SU-DHL-6 (cell line): Measurements from ENCODE around the gene PTPRN2.

Source experiments
- EZH2phosphoT487 ChIP-seq: fragments of 200-600 bp; sonication (generic), shearing (Covaris generic); conservative IDR thresholded peaks from 2 replicates; pipeline ENCODE4 v1.6.1; 2018; ENCODE audit warnings: mild to moderate bottlenecking, antibody characterized with exemption, low read length, moderate library complexity, mixed read lengths
- TF ChIP-seq, protein P1 (sequence below): fragments of 200-600 bp; sonication (generic); IDR thresholded peaks from one replicate; pipeline ENCODE4 v1.5.1; 2017; ENCODE audit warnings: antibody characterized with exemption, mild to moderate bottlenecking, low read length, moderate library complexity; ENCODE audit not compliant: insufficient read depth, poor library complexity, severe bottlenecking

GRCh38 chr7:158612546-158612945 is 24.9 kb upstream of the PTPRN2 start:
- TF ChIP-seq, protein P1, sequence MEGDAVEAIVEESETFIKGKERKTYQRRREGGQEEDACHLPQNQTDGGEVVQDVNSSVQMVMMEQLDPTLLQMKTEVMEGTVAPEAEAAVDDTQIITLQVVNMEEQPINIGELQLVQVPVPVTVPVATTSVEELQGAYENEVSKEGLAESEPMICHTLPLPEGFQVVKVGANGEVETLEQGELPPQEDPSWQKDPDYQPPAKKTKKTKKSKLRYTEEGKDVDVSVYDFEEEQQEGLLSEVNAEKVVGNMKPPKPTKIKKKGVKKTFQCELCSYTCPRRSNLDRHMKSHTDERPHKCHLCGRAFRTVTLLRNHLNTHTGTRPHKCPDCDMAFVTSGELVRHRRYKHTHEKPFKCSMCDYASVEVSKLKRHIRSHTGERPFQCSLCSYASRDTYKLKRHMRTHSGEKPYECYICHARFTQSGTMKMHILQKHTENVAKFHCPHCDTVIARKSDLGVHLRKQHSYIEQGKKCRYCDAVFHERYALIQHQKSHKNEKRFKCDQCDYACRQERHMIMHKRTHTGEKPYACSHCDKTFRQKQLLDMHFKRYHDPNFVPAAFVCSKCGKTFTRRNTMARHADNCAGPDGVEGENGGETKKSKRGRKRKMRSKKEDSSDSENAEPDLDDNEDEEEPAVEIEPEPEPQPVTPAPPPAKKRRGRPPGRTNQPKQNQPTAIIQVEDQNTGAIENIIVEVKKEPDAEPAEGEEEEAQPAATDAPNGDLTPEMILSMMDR, result no peak
- no peak for TF ChIP-seq EZH2phosphoT487
